H9 (cell line): Measurements from ENCODE around the gene MLPH. TPM values are rescaled to one million over a fixed set of nuclear protein-coding genes. Genes with fewer than 3 reads are reported as not detected.

Experiments used
- DNase-seq: peaks from one replicate; pipeline ENCODE4 v3.0.0-alpha.2; 2017
- H2AFZ ChIP-seq: one replicate; pipeline ENCODE4 v1.6.1; 2013; ENCODE audit warnings: mild to moderate bottlenecking, low read length, control low read depth, moderate library complexity
- H2AK5ac ChIP-seq: 2 replicates; pipeline ENCODE4 v1.6.1; 2013; ENCODE audit warnings: low read length, control low read depth, mixed read lengths; ENCODE audit not compliant: insufficient read length
- H2BK120ac ChIP-seq: one replicate; pipeline ENCODE4 v1.6.1; 2013; ENCODE audit warnings: low read depth, mild to moderate bottlenecking, low read length, control low read depth, inconsistent platforms; ENCODE audit not compliant: poor library complexity, severe bottlenecking
- H2BK12ac ChIP-seq: 2 replicates; pipeline ENCODE4 v1.6.1; 2013; ENCODE audit warnings: low read length, control low read depth, mixed read lengths, low read depth; ENCODE audit not compliant: insufficient read length
- H2BK15ac ChIP-seq: 2 replicates; pipeline ENCODE4 v1.6.1; 2013; ENCODE audit warnings: low read depth, low read length, control low read depth
- H2BK20ac ChIP-seq: one replicate; pipeline ENCODE4 v1.6.1; 2013; ENCODE audit warnings: low read depth, mild to moderate bottlenecking, low read length, control low read depth, inconsistent platforms; ENCODE audit not compliant: poor library complexity, severe bottlenecking
- H2BK5ac ChIP-seq: 2 replicates; pipeline ENCODE4 v1.6.1; 2013; ENCODE audit warnings: low read length, control low read depth, mixed read lengths; ENCODE audit not compliant: insufficient read length
- H3K14ac ChIP-seq: 2 replicates; pipeline ENCODE4 v1.6.1; 2013; ENCODE audit warnings: low read length, control low read depth; ENCODE audit not compliant: insufficient read depth
- H3K18ac ChIP-seq: 2 replicates; pipeline ENCODE4 v1.6.1; 2013; ENCODE audit warnings: low read depth, mild to moderate bottlenecking, mixed read lengths, low read length, control low read depth; ENCODE audit not compliant: insufficient read length
- H3K23ac ChIP-seq: 2 replicates; pipeline ENCODE4 v1.6.1; 2013; ENCODE audit warnings: low read length, control low read depth, mixed read lengths, low read depth; ENCODE audit not compliant: insufficient read length
- H3K23me2 ChIP-seq: 2 replicates; pipeline ENCODE4 v1.6.1; 2013; ENCODE audit warnings: low read depth, mild to moderate bottlenecking, mixed read lengths, low read length, control low read depth; ENCODE audit not compliant: insufficient read length, poor library complexity, severe bottlenecking
- H3K27ac ChIP-seq: 2 replicates; pipeline ENCODE4 v1.5.1; 2013; ENCODE audit warnings: low read length, control low read depth, mixed read lengths, low read depth; ENCODE audit not compliant: insufficient read length
- H3K27me3 ChIP-seq: 2 replicates; pipeline ENCODE4 v1.6.1; 2013; ENCODE audit warnings: low read length, control low read depth, inconsistent platforms; ENCODE audit not compliant: insufficient read depth
- H3K4ac ChIP-seq: 2 replicates; pipeline ENCODE4 v1.6.1; 2013; ENCODE audit warnings: low read depth, mild to moderate bottlenecking, control low read depth, inconsistent platforms, low read length, moderate library complexity
- H3K4me1 ChIP-seq: 2 replicates; pipeline ENCODE4 v1.6.1; 2013; ENCODE audit warnings: low read length, control low read depth, inconsistent platforms; ENCODE audit not compliant: insufficient read depth
- H3K4me2 ChIP-seq: 2 replicates; pipeline ENCODE4 v1.6.1; 2013; ENCODE audit warnings: low read length, control low read depth, mixed read lengths; ENCODE audit not compliant: insufficient read length, insufficient read depth
- H3K56ac ChIP-seq: 2 replicates; pipeline ENCODE4 v1.6.1; 2013; ENCODE audit warnings: low read depth, mild to moderate bottlenecking, mixed read lengths, low read length, control low read depth; ENCODE audit not compliant: insufficient read length
- H3K79me1 ChIP-seq: 2 replicates; pipeline ENCODE4 v1.6.1; 2013; ENCODE audit warnings: low read depth, mild to moderate bottlenecking, moderate library complexity, low read length, control low read depth, inconsistent platforms; ENCODE audit not compliant: insufficient read depth, poor library complexity, severe bottlenecking
- H3K79me2 ChIP-seq: 2 replicates; pipeline ENCODE4 v1.6.1; 2013; ENCODE audit warnings: low read length, control low read depth, inconsistent platforms; ENCODE audit not compliant: insufficient read depth
- H3K9ac ChIP-seq: 2 replicates; pipeline ENCODE4 v1.6.1; 2013; ENCODE audit warnings: low read length, control low read depth, mixed read lengths; ENCODE audit not compliant: insufficient read length; ENCODE audit errors: extremely low read depth
- H3K9me3 ChIP-seq: one replicate; pipeline ENCODE4 v1.6.1; 2013; ENCODE audit warnings: low read depth, low read length, inconsistent platforms; ENCODE audit not compliant: control insufficient read depth
- H3T11ph ChIP-seq: one replicate; pipeline ENCODE4 v1.6.1; 2013; ENCODE audit warnings: mild to moderate bottlenecking, low read length, control low read depth, inconsistent platforms
- H4K20me1 ChIP-seq: one replicate; pipeline ENCODE4 v1.6.1; 2013; ENCODE audit not compliant: control insufficient read depth, insufficient read length, insufficient read depth
- H4K5ac ChIP-seq: 2 replicates; pipeline ENCODE4 v1.6.1; 2013; ENCODE audit warnings: low read depth, mild to moderate bottlenecking, mixed read lengths, low read length, control low read depth; ENCODE audit not compliant: insufficient read length
- H4K8ac ChIP-seq: replicated peaks from 2 replicates; pipeline ENCODE4 v1.6.1; 2013; ENCODE audit warnings: low read length, control low read depth, mixed read lengths, low read depth; ENCODE audit not compliant: insufficient read length
- H4K91ac ChIP-seq: 2 replicates; pipeline ENCODE4 v1.6.1; 2013; ENCODE audit warnings: low read depth, mild to moderate bottlenecking, moderate library complexity, mixed read lengths, low read length, control low read depth; ENCODE audit not compliant: insufficient read length
- H3K27ac Mint-ChIP-seq, 3 experiments: 2 replicates in 2 of 3; 3 replicates in 1 of 3; pipeline ENCODE4 v1.8.0; 2020 to 2021; ENCODE audit warnings: mixed read lengths in 3 of 3, mild to moderate bottlenecking in 1 of 3, moderate library complexity in 1 of 3
- H3K27me3 Mint-ChIP-seq: 2 replicates; pipeline ENCODE4 v1.8.0; 2021; ENCODE audit warnings: low read depth, mild to moderate bottlenecking, moderate library complexity, mixed read lengths
- H3K36me3 Mint-ChIP-seq, 3 experiments: 2 replicates in 2 of 3; 3 replicates in 1 of 3; pipeline ENCODE4 v1.8.0; 2020 to 2021; ENCODE audit warnings: low read depth in 3 of 3, mixed read lengths in 3 of 3; ENCODE audit not compliant: insufficient read depth in 1 of 3
- H3K4me1 Mint-ChIP-seq, 2 experiments: 2 replicates each; pipeline ENCODE4 v1.8.0; 2020; ENCODE audit warnings: mixed read lengths in 2 of 2
- H3K4me3 Mint-ChIP-seq, 2 experiments: 2 replicates in 1 of 2; 3 replicates in 1 of 2; pipeline ENCODE4 v1.8.0; 2020 to 2021; ENCODE audit warnings: mild to moderate bottlenecking in 2 of 2, mixed read lengths in 2 of 2, moderate library complexity in 1 of 2
- H3K9me3 Mint-ChIP-seq, 2 experiments: 2 replicates in 1 of 2; 3 replicates in 1 of 2; pipeline ENCODE4 v1.8.0; 2020; ENCODE audit warnings: mild to moderate bottlenecking in 2 of 2, mixed read lengths in 2 of 2, moderate library complexity in 1 of 2
- CTCF ChIP-seq: fragments of 200-600 bp; sonication (generic); conservative IDR thresholded peaks from 3 replicates; pipeline ENCODE4 v1.8.0; 2021; ENCODE audit warnings: antibody characterized with exemption, mild to moderate bottlenecking
- WGBS: extraction: QIAGEN DNeasy Blood & Tissue Kit; methylation state at CpG from one replicate; pipeline ENCODE4 v1.1.7; 2013; ENCODE audit warnings: missing lambda C conversion rate, low lambda C conversion rate, mixed read lengths; ENCODE audit not compliant: insufficient read length; ENCODE audit errors: extremely low coverage; 5-methylcytosine and 5-hydroxymethylcytosine counted together
- total RNA-seq: library from RNA; stranded (reverse); gene quantifications from 2 replicates; pipeline ENCODE4 v1.2.1, GENCODE V29; 2021

MLPH gene
- total RNA-seq, 1 experiment from 2014 or later, result 3.4 TPM

GRCh38 chr2:237572021-237572741 lies 85.1 kb downstream of the MLPH start:
- Histone ChIP-seq H3K9me3 (no peaks in the 10 kb centered on the region), H3K4ac (no peak overlapping the region), H2AK5ac (no peak overlapping the region), H3K4me1 (0 out of 2 replicates have a peak, but pooled peaks cover 3% of the 10 kb centered on the region), H3K27ac (no peak overlapping the region), H3K27me3 (no peaks in the 10 kb centered on the region), H4K8ac (no peak overlapping the region), H4K5ac (no peak overlapping the region), H2BK15ac (no peak overlapping the region), H3K23ac (no peak overlapping the region), H3K56ac (no peak overlapping the region), H2BK12ac (no peak overlapping the region), H3K18ac (no peak overlapping the region), H4K20me1 (no peaks in the 10 kb centered on the region), H3K14ac (no peak overlapping the region), H3K23me2 (no peaks in the 10 kb centered on the region), H3T11ph (no peak overlapping the region), H2BK5ac (no peak overlapping the region), H3K4me2 (no peak overlapping the region), H2BK20ac (no peak overlapping the region), H2AFZ (no peak overlapping the region), H2BK120ac (no peak overlapping the region), H4K91ac (no peak overlapping the region), H3K79me1 (no peaks in the 10 kb centered on the region), H3K79me2 (no peaks in the 10 kb centered on the region), H3K9ac (no peak overlapping the region)
- TF ChIP-seq CTCF, result peak; percentile 100
- peaks cover 0 to 26% (median 5%) of the 10 kb centered on the region in 3 experiments; a peak in 4 of 7 replicates for H3K36me3 Mint-ChIP-seq
- H3K27me3 Mint-ChIP-seq, result no peaks in the 10 kb centered on the region; the same call in 1 of the 2 replicates
- H3K9me3 Mint-ChIP-seq, result no peaks in the 10 kb centered on the region
- no peak overlapping the region; a peak in 1 of 5 replicates for H3K4me3 Mint-ChIP-seq
- no CpG with 5 or more reads among the region's 24 CpGs for WGBS
- DNase-seq, result peak; percentile 95
- H3K27ac Mint-ChIP-seq, result no peak overlapping the region; a peak in 1 of 7 replicates
- H3K4me1 Mint-ChIP-seq, result peaks cover 13 to 14% of the 10 kb centered on the region in 2 experiments
